Heart left ventricle (tissue), 13 donors: Measurements from ENCODE around the gene LRG1.

Experiments
- POLR2A ChIP-seq, 2 donors: fragments of 450-650 bp; IDR thresholded peaks; one replicate each; pipeline ENCODE4 v1.6.1; 2017; ENCODE audit warnings: antibody characterized with exemption in 2 of 2, mild to moderate bottlenecking in 2 of 2, moderate library complexity in 2 of 2
- TF ChIP-seq, protein P1 (sequence below), 12 donors: fragments of 200-600 bp; sonication (generic) in 4 of 12; IDR thresholded peaks; one replicate each; pipeline versions ENCODE4 v1.5.0 to v1.8.0; 2018 to 2022; ENCODE audit warnings: antibody characterized with exemption in 12 of 12, mild to moderate bottlenecking in 5 of 12
- donor health status: ischemic (EF 13 %, LVEDD 7.1; RV severe dilation, severe dysfunction).
- donor health status: DM: no; HTN: yes; CAD: no.
- donor health status: DM: no; HTN: no; CAD: no.
- donor health status: ischemic (EF 25% LVEDD 6.9; RV normal size, moderate dysfunction).
- donor health status: ischemic (EF 25% LVEDD 5.7; RV mildly dilated, moderate dysfunction).
- donor health status: ischemic (EF 35%, LVEDD 5.7; RV mildly dilated, moderate dysfunction).
- donor health status: nonischemic (EF 11% LVEDD 7.7; RV severe dilation, severe dysfunction).
- donor health status: DM: yes; HTN: yes; CAD: no.
- donor health status: PGD.
- donor health status: ischemic (EF 29% LVEDD 5.4; RV normal size, mild dysfunction).
- donor health status: nonischemic (EF 23%, LVEDD 6.1; RV moderate dilation, normal function).

DNA sequence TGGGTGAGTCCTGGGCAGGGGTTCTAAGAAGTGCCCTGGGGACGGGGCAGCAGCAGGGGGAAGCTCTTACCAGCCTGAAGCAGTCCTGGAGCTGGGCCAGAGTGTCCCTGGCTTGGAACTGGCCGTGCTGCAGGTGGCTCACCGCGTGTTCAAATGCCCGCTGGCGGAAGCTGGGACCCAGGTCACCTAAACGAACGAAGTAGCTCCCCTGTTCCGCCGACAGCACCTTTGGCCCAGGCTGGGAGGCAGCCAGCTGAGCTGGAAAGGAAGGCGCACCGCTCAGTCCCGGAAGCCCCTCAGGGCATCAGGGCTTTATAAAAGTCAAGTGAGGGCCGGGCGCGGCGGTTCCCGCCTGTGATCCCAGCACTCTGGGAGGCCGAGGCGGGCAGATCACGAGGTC, 31.1 kb downstream of the LRG1 start:
- TF ChIP-seq, protein P1, sequence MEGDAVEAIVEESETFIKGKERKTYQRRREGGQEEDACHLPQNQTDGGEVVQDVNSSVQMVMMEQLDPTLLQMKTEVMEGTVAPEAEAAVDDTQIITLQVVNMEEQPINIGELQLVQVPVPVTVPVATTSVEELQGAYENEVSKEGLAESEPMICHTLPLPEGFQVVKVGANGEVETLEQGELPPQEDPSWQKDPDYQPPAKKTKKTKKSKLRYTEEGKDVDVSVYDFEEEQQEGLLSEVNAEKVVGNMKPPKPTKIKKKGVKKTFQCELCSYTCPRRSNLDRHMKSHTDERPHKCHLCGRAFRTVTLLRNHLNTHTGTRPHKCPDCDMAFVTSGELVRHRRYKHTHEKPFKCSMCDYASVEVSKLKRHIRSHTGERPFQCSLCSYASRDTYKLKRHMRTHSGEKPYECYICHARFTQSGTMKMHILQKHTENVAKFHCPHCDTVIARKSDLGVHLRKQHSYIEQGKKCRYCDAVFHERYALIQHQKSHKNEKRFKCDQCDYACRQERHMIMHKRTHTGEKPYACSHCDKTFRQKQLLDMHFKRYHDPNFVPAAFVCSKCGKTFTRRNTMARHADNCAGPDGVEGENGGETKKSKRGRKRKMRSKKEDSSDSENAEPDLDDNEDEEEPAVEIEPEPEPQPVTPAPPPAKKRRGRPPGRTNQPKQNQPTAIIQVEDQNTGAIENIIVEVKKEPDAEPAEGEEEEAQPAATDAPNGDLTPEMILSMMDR (IDR thresholded peaks at IDR 0.05), result no peak
- TF ChIP-seq POLR2A (IDR thresholded peaks at IDR 0.05), result no peak
